Coronary artery (tissue), 2 donors: ENCODE data around the gene NT5C1B.
A peak's percentile ranks its signal among the peaks of the same experiment; 100 is the strongest.

Source experiments
- DNase-seq: peaks from one replicate; pipeline ENCODE4 v3.0.0-alpha.2; 2017; ENCODE audit warnings: low spot score
- H3K27ac ChIP-seq, 2 donors: fragments of 200-600 bp; sonication (generic); one replicate each; pipeline ENCODE4 v1.5.1; 2016 to 2019
- H3K4me3 ChIP-seq: fragments of 200-600 bp; sonication (generic); 2 replicates; pipeline ENCODE4 v1.5.1; 2016; ENCODE audit warnings: mild to moderate bottlenecking, moderate library complexity
- CTCF ChIP-seq: fragments of 200-600 bp; sonication (generic); IDR thresholded peaks from one replicate; pipeline ENCODE4 v1.5.1; 2019; ENCODE audit warnings: antibody characterized with exemption

NT5C1B gene

GRCh38 chr2:18578033-18578432 lies 11.3 kb downstream of the NT5C1B start:
- TF ChIP-seq CTCF: no peak
- DNase-seq: no peak
- H3K4me3 ChIP-seq: no peak overlapping the region
- no peak overlapping the region for H3K27ac ChIP-seq

DNA sequence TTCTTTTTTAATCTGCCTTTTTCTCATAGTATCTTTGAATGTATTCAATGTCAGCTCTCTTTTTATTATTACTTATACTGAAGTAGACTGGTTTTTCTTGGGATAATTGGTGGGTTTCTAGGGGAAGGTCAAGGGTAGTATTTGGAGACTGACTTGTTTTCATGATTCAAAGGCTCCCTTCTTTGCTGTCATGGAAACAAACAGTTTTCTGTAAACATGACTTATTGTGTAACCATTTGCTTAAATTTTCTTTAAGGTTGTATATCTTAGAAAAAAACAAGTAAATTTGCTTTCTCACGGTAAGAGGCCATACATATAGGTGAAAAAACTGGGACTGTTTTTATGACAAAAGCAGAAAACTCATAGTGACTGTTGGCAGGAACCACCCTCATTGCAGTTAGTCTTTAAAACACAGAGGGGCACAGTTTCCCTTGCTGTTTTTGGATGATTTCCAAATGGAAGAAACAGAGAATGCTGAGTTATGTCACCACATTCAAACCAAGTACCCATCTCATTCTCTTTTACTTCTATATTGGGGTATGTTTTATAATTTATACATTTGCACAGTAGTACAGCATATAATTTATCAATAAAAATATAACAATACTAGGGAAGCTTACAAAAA lies 23.1 kb downstream of the NT5C1B start:
- H3K27ac ChIP-seq: no peak overlapping the region
- no peak for TF ChIP-seq CTCF
- DNase-seq: no peak
- H3K4me3 ChIP-seq: no peak overlapping the region

GRCh38 chr2:18560797-18561085 lies 28.6 kb downstream of the NT5C1B start:
- peak overlapping the region; percentile 99 for H3K27ac ChIP-seq
- no peak for DNase-seq
- H3K4me3 ChIP-seq: peak overlapping the region; percentile 98
- no peak for TF ChIP-seq CTCF

- H3K27ac ChIP-seq: peak within 1 kb of the TSS; percentile 99
- no peak for TF ChIP-seq CTCF
- H3K4me3 ChIP-seq: peak within 1 kb of the TSS; percentile 98
- peak; percentile 98 for DNase-seq
Observed at GRCh38 chr2:18560031-18560796, 29.2 kb downstream of the NT5C1B start, which contains the start of gene RDH14. Gene RDH14 (minus strand): TSS chr2:18560653. CDS start chr2:18560572, 81 bp downstream.

- Histone ChIP-seq H3K4me3 (peak overlapping the region; percentile 98), H3K27ac (peak overlapping the region; percentile 99)
- no peak for DNase-seq
- TF ChIP-seq CTCF: no peak
Observed at GRCh38 chr2:18559531-18560030, 29.8 kb downstream of the NT5C1B start.

DNA sequence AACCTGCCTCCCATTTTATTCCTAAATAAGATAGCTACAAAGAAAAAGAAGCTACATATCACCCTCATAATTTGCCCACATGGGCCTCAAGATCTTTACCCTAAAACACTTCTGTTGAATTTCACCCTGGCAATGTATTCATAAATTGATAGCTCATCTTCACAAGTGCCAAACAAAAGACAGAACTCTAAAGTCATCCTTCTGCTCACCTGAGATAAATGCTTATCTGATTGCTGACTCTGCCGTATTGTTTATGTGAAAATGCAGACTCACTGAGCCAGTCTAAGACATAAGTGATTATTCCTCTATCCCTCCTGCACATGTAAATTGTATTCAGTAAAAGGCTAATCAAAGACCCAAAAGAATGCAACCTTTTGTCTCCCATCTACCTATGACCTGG lies 30.9 kb downstream of the NT5C1B start:
- Histone ChIP-seq H3K4me3 (peak overlapping the region; percentile 41), H3K27ac (peak overlapping the region; percentile 99)
- DNase-seq: no peak
- no peak for TF ChIP-seq CTCF

GRCh38 chr2:18557121-18557520 lies 32.2 kb downstream of the NT5C1B start:
- H3K27ac ChIP-seq: no peak overlapping the region
- H3K4me3 ChIP-seq: peak overlapping the region; percentile 10
- no peak for DNase-seq
- no peak for TF ChIP-seq CTCF
